Right lobe of liver (tissue), 6 donors: ENCODE results near the gene LUZP2. TPM values are rescaled to one million over a fixed set of nuclear protein-coding genes. Genes with fewer than 3 reads are reported as not detected.

Source experiments
- ATAC-seq, 4 donors: fragments of 200-7000 bp; cut with Tn5 transposase; one replicate each; pipeline ENCODE4 v1.9.1; 2020; ENCODE audit warnings: mild to moderate bottlenecking in 4 of 4, moderate library complexity in 4 of 4
- DNase-seq, 3 donors: peaks; one replicate each; pipeline ENCODE4 v3.0.0-alpha.2; 2020
- H3K27ac ChIP-seq, 3 donors: fragments of 200-600 bp; one replicate each; pipeline ENCODE4 v1.8.0; 2022
- H3K27me3 ChIP-seq, 2 donors: fragments of 200-600 bp; one replicate each; pipeline ENCODE4 v1.8.0; 2022
- H3K36me3 ChIP-seq, 4 donors: fragments of 200-600 bp; sonication (generic) in 1 of 4; one replicate each; pipeline versions ENCODE4 v1.5.1 to v1.8.0; 2017 to 2022; ENCODE audit warnings: control low read depth in 1 of 4
- H3K4me1 ChIP-seq, 4 donors: fragments of 200-600 bp; sonication (generic) in 1 of 4; one replicate each; pipeline versions ENCODE4 v1.5.1 to v1.8.0; 2017 to 2022; ENCODE audit warnings: control low read depth in 1 of 4
- H3K4me3 ChIP-seq, 3 donors: fragments of 200-600 bp; one replicate each; pipeline ENCODE4 v1.8.0; 2022
- H3K9me3 ChIP-seq, 4 donors: fragments of 200-600 bp; sonication (generic) in 1 of 4; one replicate each; pipeline versions ENCODE4 v1.5.1 to v1.8.0; 2017 to 2022; ENCODE audit warnings: control low read depth in 1 of 4
- CTCF ChIP-seq, 4 donors: fragments of 200-600 bp in 3 of 4; fragments of 450-650 bp in 1 of 4; IDR thresholded peaks; one replicate each; pipeline versions ENCODE4 v1.5.1 to v1.8.0; 2016 to 2022; ENCODE audit warnings: antibody characterized with exemption in 4 of 4, mild to moderate bottlenecking in 2 of 4
- POLR2A ChIP-seq: fragments of 450-650 bp; IDR thresholded peaks from one replicate; pipeline ENCODE4 v1.6.1; 2017; ENCODE audit warnings: antibody characterized with exemption, mild to moderate bottlenecking
- WGBS: methylation state at CpG from one replicate; pipeline ENCODE4 v1.1.6; 2018; ENCODE audit warnings: low coverage, low lambda C conversion rate; ENCODE audit not compliant: insufficient coverage; ENCODE audit errors: missing lambda C conversion rate; 5-methylcytosine and 5-hydroxymethylcytosine counted together
- intact Hi-C, 2 donors: fragments of 100-400 bp; cut with DNase I; formaldehyde crosslinking; loops; one replicate each; pipeline versions ENCODE4 v1.11.2 to v1.14.1; 2022
- total RNA-seq, 6 experiments: library from RNA; depleted of rRNA in 2 of 6; stranded (reverse); fragments of >200 nt in 2 of 6; fragmentation: NEBNext Ultra II Directional in 3 of 6; extraction: Animal tissue kit (Norgen Biotek cat#: 25700) in 3 of 6; gene quantifications; one replicate each; pipeline versions ENCODE4 v1.1.0 to v1.2.4, GENCODE V29; 2016 to 2023
- donor health status: DM: no; HTN: yes; CAD: no.
- donor health status: DM: no; HTN: no; CAD: no.
- donor health status: DM: no; HTN: no; CAD: no.
- donor health status: DM: no; HTN: yes; CAD: no.
- donor health status: DM: no; HTN: yes; CAD: no.

LUZP2 gene
- total RNA-seq, 6 experiments from 2014 or later, result not detected

- H3K27ac ChIP-seq, result no peak overlapping the region
Measured at GRCh38 chr11:25037431-25037830, 540.6 kb downstream of the LUZP2 start.

GRCh38 chr11:25038131-25038530, 541.3 kb downstream of the LUZP2 start:
- TF ChIP-seq POLR2A, result no peak
- no peak for TF ChIP-seq CTCF (IDR thresholded peaks at IDR 0.05)
- H3K4me1 ChIP-seq, result no peaks in the 10 kb centered on the region
- no peak overlapping the region for H3K27ac ChIP-seq
- no peaks in the 10 kb centered on the region for H3K36me3 ChIP-seq
- no peak overlapping the region for H3K4me3 ChIP-seq
- no peaks in the 10 kb centered on the region for H3K27me3 ChIP-seq
- DNase-seq, result no peak
- no peaks in the 10 kb centered on the region for H3K9me3 ChIP-seq
- intact Hi-C loops, result no loop called here
- no peak for ATAC-seq

More at GRCh38 chr11:25037431-25037830, 540.6 kb downstream of the LUZP2 start:
- no peaks in the 10 kb centered on the region for H3K36me3 ChIP-seq
- H3K9me3 ChIP-seq, result no peaks in the 10 kb centered on the region
- no peak for DNase-seq
- intact Hi-C loops, result no loop called here
- no peak for TF ChIP-seq CTCF (IDR thresholded peaks at IDR 0.05)
- no peak for TF ChIP-seq POLR2A
- no peak for ATAC-seq
- H3K4me1 ChIP-seq, result no peaks in the 10 kb centered on the region
- H3K4me3 ChIP-seq, result no peak overlapping the region
- WGBS, result 71% methylated on average over 1 of the region's 1 CpG
- H3K27me3 ChIP-seq, result no peaks in the 10 kb centered on the region

- Histone ChIP-seq H3K4me1 (no peaks in the 10 kb centered on the region), H3K27me3 (no peaks in the 10 kb centered on the region), H3K27ac (no peak overlapping the region), H3K9me3 (no peaks in the 10 kb centered on the region), H3K4me3 (no peak overlapping the region), H3K36me3 (no peaks in the 10 kb centered on the region)
- WGBS, result no CpG with 5 or more reads among the region's 2 CpGs
- no peak for ATAC-seq
- TF ChIP-seq POLR2A (no peak), CTCF (IDR thresholded peaks at IDR 0.05) (no peak)
- intact Hi-C loops, result no loop called here
- no peak for DNase-seq
Measured at GRCh38 chr11:25039165-25039564, 542.3 kb downstream of the LUZP2 start.

GRCh38 chr11:25048632-25049031, 551.8 kb downstream of the LUZP2 start:
- TF ChIP-seq POLR2A (no peak), CTCF (IDR thresholded peaks at IDR 0.05) (no peak)
- no peak for DNase-seq
- H3K9me3 ChIP-seq, result no peaks in the 10 kb centered on the region
- H3K4me1 ChIP-seq, result no peaks in the 10 kb centered on the region
- intact Hi-C loops, result no loop called here
- no peaks in the 10 kb centered on the region for H3K27me3 ChIP-seq
- no peak overlapping the region for H3K27ac ChIP-seq
- WGBS, result 65% methylated on average over 1 of the region's 1 CpG
- ATAC-seq, result no peak
- H3K4me3 ChIP-seq, result no peak overlapping the region
- H3K36me3 ChIP-seq, result no peaks in the 10 kb centered on the region

- H3K4me1 ChIP-seq, result no peaks in the 10 kb centered on the region
- no peaks in the 10 kb centered on the region for H3K36me3 ChIP-seq
- no peak overlapping the region for H3K4me3 ChIP-seq
- no peak overlapping the region for H3K27ac ChIP-seq
- no peaks in the 10 kb centered on the region for H3K27me3 ChIP-seq
- intact Hi-C loops, result no loop called here
- no peak for TF ChIP-seq CTCF (IDR thresholded peaks at IDR 0.05)
- no peak for TF ChIP-seq POLR2A
- ATAC-seq (no peak), DNase-seq (no peak)
- H3K9me3 ChIP-seq, result no peaks in the 10 kb centered on the region
Measured at GRCh38 chr11:25052844-25053243, 556.0 kb downstream of the LUZP2 start.
